Kidney epithelial cell (primary cell): ENCODE measurements around the gene FXYD1. TPM values are rescaled to one million over a fixed set of nuclear protein-coding genes. Genes with fewer than 3 reads are reported as not detected.
"Not testable (repeated sequence)": the region's sequence is repeated elsewhere in the genome, so short reads cannot be mapped to it uniquely, and the experiment has no call there.

Experiments used
- DNase-seq: peaks from one replicate; pipeline ENCODE4 v3.0.0-alpha.2; 2010; ENCODE audit warnings: low read depth
- H3K27me3 ChIP-seq: 2 replicates; pipeline ENCODE4 v1.6.0; 2011; ENCODE audit warnings: low read length; ENCODE audit not compliant: control insufficient read depth, insufficient read depth
- H3K36me3 ChIP-seq: 2 replicates; pipeline ENCODE4 v1.5.1; 2011; ENCODE audit warnings: low read length; ENCODE audit not compliant: control insufficient read depth, insufficient read depth
- H3K4me3 ChIP-seq: 2 replicates; pipeline ENCODE4 v1.5.1; 2011; ENCODE audit warnings: low read depth, mild to moderate bottlenecking, control low read depth, low read length
- CTCF ChIP-seq: IDR thresholded peaks from 2 replicates; pipeline ENCODE4 v1.5.1; 2011; ENCODE audit warnings: mild to moderate bottlenecking, moderate library complexity, low read length, control low read depth, inconsistent platforms; ENCODE audit not compliant: insufficient read depth, poor library complexity, severe bottlenecking
- total RNA-seq: library from RNA; depleted of rRNA; stranded (reverse); fragments of >200 nt; gene quantifications from 2 replicates; pipeline ENCODE4 v1.2.3, GENCODE V29; 2015

Gene FXYD1
- total RNA-seq, 1 donor from 2014 or later = not detected

DNA sequence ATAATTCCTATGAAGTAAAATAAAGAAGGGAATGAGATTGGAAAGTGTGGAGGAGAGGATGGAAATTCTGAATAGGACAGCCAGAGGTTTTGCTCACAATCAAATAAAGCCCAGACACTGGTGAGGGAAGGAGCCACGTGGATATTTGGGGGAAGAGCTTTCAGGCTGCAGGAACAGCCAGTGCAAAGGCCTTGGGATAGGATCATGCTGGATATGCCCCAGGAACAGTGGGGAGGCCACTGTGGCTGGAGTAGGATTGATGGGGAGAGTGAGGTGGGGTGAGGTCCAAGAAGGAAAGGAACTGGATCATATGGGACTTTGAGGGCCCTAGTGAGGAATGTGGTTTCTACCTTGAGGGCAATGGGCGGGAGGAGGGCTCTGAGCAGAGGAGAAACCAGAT lies 11.8 kb downstream of the FXYD1 start:
- TF ChIP-seq CTCF = no peak
- H3K27me3 ChIP-seq = peaks cover 3% of the 10 kb centered on the region
- no peak for DNase-seq
- no peaks in the 10 kb centered on the region for H3K36me3 ChIP-seq
- no peak overlapping the region for H3K4me3 ChIP-seq

DNA sequence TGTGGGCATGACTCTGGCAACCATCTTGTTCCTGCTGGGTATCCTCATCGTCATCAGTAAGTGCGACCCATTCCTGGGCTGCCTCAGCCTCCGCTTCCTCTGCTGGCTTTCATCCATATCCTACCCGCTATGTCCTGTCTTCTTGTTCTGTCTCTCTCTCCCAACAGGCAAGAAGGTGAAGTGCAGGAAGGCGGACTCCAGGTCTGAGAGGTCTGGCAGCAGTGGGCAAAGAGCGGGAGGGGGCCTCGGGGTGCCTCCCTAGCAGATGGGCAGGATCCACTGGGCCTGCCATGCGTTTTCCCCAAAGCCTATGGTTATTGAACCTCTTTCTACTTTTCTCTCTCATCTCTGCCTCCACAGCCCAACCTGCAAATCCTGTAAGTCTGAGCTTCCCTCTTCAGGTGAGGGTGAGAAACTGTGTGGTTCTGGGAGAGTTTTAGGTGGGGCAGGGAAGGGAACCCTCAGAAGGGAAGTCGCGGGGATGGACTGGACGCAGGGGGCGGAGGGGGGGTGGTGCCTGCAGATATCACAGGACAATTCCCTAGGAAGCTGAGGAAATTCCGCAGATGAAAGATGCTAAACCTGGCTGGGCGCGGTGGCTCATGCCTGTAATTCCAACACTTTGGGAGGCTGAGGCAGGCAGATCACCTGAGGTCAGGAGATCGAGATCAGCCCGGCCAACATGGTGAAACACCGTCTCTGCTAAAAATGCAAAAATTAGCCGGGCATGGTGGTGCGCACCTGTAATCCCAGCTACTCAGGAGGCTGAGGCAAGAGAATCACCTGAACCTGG lies 12.8 kb downstream of the FXYD1 start:
- TF ChIP-seq CTCF = no peak
- no peak for DNase-seq

DNA sequence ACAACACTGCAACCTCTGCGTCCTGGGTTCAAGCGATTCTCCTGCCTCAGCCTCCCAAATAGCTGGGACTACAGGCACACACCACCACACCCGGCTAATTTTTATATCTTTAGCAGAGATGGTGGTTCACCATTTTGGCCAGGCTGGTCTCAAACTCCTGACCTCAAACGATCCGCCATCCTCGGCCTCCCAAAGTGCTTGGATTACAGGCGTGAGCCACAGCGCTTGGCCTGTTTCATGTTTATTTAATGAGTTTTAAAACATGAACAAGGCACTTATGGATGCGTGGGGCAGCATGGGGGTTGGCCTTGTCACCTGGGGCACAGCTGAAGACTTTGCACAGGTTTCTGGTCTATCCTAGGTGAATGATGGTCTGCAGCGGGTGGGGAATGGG lies 14.5 kb downstream of the FXYD1 start:
- H3K4me3 ChIP-seq, DNase-seq, H3K36me3 ChIP-seq, H3K27me3 ChIP-seq: not testable (repeated sequence)

More for the DNA sequence above, 12.8 kb downstream of the FXYD1 start:
- Histone ChIP-seq H3K4me3 (no peak overlapping the region), H3K36me3 (no peaks in the 10 kb centered on the region), H3K27me3 (peaks cover 3% of the 10 kb centered on the region)

DNA sequence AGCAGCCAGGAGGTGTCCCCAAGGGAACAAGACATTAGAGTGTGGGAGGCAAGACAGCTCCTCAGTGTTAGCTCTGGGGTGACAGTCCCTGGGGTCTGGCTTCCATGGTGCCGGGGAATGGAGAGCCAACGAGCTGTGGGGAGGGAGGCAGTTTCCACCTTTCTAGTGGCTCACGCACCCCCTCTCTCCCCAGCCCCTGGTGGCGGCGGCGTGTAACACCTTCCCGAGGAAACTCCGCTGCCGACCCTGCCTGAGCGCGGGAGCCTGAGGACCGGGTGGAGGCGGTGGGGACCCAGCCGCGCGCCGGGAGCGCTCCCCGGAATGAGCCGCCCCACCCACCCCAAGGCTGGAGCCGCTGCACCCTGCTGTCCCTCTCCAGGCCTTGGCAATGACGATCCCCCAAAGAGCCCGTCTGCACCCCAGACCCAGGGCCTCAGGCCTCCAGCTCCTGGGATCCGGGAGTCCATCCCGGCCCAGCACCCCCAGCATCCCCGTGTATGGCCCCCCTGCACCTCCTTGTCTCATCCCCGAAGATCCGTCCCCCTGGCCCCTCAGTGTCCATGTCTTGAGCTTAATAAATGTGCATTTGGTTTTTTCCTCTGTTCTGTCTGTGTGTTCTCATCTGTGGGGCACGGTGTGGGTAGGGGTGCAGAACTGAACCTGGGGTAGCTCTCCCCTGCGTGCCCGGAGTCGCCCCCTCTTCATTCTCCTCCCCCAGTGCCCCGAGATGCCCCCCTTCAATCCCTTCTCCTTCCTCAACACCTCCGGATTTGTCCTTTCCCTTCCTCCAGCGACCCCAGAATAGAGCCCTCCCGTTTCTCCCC lies 15.3 kb downstream of the FXYD1 start:
- Histone ChIP-seq H3K4me3 (peak overlapping the region; percentile 53), H3K27me3 (peaks cover 3% of the 10 kb centered on the region), H3K36me3 (no peaks in the 10 kb centered on the region)
- peak; percentile 70 for TF ChIP-seq CTCF
- DNase-seq = no peak

- DNase-seq = no peak
- Histone ChIP-seq H3K4me3 (peak within 1 kb of the TSS; percentile 53), H3K27me3 (peaks cover 3% of the 10 kb centered on the region), H3K36me3 (no peaks in the 10 kb centered on the region)
- TF ChIP-seq CTCF = peak; percentile 5
Observed at GRCh38 chr19:35154525-35155406, 16.1 kb downstream of the FXYD1 start, which contains the start of gene FXYD5. FXYD5 (plus strand) TSS chr19:35154735; CDS start chr19:35155551, 816 bp downstream.

DNA sequence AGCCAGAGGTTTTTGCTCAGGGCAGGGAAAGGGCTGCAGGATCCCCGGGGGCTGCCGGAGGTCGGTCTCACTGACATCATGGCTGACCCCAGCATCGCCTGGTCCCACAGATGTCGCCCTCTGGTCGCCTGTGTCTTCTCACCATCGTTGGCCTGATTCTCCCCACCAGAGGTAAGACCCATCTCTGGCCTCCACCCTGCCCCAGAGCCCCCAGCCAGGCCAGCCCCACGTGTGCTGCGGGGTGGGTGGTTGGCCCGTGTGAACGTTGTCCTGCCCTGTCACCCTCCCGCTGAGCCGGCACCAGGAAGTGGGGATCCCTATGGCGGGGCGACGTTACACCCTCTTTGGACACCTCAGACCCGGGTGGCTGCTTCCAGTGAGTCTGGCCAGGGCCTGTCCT lies 16.8 kb downstream of the FXYD1 start:
- Histone ChIP-seq H3K36me3 (no peaks in the 10 kb centered on the region), H3K4me3 (peak overlapping the region; percentile 53), H3K27me3 (peaks cover 3% of the 10 kb centered on the region)
- DNase-seq = no peak
- no peak for TF ChIP-seq CTCF
